ENCODE results near the gene PHTF1. TPM values are rescaled to one million over a fixed set of nuclear protein-coding genes. Genes with fewer than 3 reads are reported as not detected.

PHTF1 gene
- total RNA-seq, 1 donor from 2014 or later = 107 TPM

- Mint-ChIP-seq H3K4me3 (ENCODE audit: unreplicated experiment) (no peak overlapping the region), H3K4me1 (ENCODE audit: low read depth, unreplicated experiment) (no peaks in the 10 kb centered on the region), H3K36me3 (ENCODE audit: unreplicated experiment) (no peaks in the 10 kb centered on the region), H3K9me3 (ENCODE audit: unreplicated experiment) (no peaks in the 10 kb centered on the region), H3K27me3 (ENCODE audit: unreplicated experiment) (no peaks in the 10 kb centered on the region), H3K27ac (ENCODE audit: unreplicated experiment) (no peak overlapping the region)
- DNase-seq = no peak
- no peak for TF ChIP-seq CTCF (IDR thresholded peaks at IDR 0.05; ENCODE audit: partially characterized antibody, unreplicated experiment)
These were observed 106.5 kb downstream of the PHTF1 start for GRCh38 chr1:113652771-113653170.

DNA sequence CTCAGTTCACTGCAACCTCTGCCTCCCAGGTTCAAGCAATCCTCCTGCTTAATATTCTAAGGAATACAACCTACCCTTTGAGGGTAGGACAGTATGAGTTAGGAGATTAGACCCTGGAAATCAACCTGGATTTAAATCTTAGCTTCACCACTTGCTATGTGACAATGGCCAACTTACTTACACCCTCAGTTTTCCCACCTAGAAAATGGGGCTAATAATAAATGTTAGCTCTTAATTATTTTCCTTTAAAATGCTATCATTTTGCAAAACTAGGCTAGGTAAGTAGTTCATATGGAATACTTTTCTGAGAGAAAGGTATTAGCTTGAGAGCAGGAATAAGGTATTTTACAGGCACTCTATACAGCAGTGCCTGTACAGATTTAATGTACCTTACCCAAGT, 110.8 kb downstream of the PHTF1 start:
- no peak overlapping the region for H3K4me3 Mint-ChIP-seq (ENCODE audit: unreplicated experiment)
- H3K9me3 Mint-ChIP-seq (ENCODE audit: unreplicated experiment) = no peaks in the 10 kb centered on the region
- no peak for DNase-seq
- no peaks in the 10 kb centered on the region for H3K27me3 Mint-ChIP-seq (ENCODE audit: unreplicated experiment)
- H3K27ac Mint-ChIP-seq (ENCODE audit: unreplicated experiment) = no peak overlapping the region
- H3K4me1 Mint-ChIP-seq (ENCODE audit: low read depth, unreplicated experiment) = no peaks in the 10 kb centered on the region
- no peaks in the 10 kb centered on the region for H3K36me3 Mint-ChIP-seq (ENCODE audit: unreplicated experiment)
- no peak for TF ChIP-seq CTCF (IDR thresholded peaks at IDR 0.05; ENCODE audit: partially characterized antibody, unreplicated experiment)

- H3K36me3 Mint-ChIP-seq (ENCODE audit: unreplicated experiment) = no peaks in the 10 kb centered on the region
- no peaks in the 10 kb centered on the region for H3K9me3 Mint-ChIP-seq (ENCODE audit: unreplicated experiment)
- DNase-seq = no peak
- TF ChIP-seq CTCF (IDR thresholded peaks at IDR 0.05; ENCODE audit: partially characterized antibody, unreplicated experiment) = no peak
- no peak overlapping the region for H3K27ac Mint-ChIP-seq (ENCODE audit: unreplicated experiment)
- no peaks in the 10 kb centered on the region for H3K4me1 Mint-ChIP-seq (ENCODE audit: low read depth, unreplicated experiment)
- H3K4me3 Mint-ChIP-seq (ENCODE audit: unreplicated experiment) = no peak overlapping the region
- no peaks in the 10 kb centered on the region for H3K27me3 Mint-ChIP-seq (ENCODE audit: unreplicated experiment)
These were observed 112.1 kb downstream of the PHTF1 start for GRCh38 chr1:113647164-113647563.

Other genes with a start within 250 kb of the PHTF1 start
- gene RSBN1, start 53.0 kb upstream of the PHTF1 start, total RNA-seq (ENCODE audit: unreplicated experiment) = 35.2 TPM
- not detected for gene PTPN22, start 112.2 kb upstream of the PHTF1 start, total RNA-seq (ENCODE audit: unreplicated experiment)
- gene BCL2L15, start 128.1 kb upstream of the PHTF1 start, total RNA-seq (ENCODE audit: unreplicated experiment) = 1.8 TPM
- 31.1 TPM for gene AP4B1, start 145.3 kb upstream of the PHTF1 start, total RNA-seq (ENCODE audit: unreplicated experiment)
- 6.1 TPM for gene DCLRE1B, start 145.8 kb upstream of the PHTF1 start, total RNA-seq (ENCODE audit: unreplicated experiment)
- 41.0 TPM for gene HIPK1, start 169.8 kb upstream of the PHTF1 start, total RNA-seq (ENCODE audit: unreplicated experiment)
- 2.9 TPM for gene OLFML3, start 220.0 kb upstream of the PHTF1 start, total RNA-seq (ENCODE audit: unreplicated experiment)

All from glutamatergic neuron (in vitro differentiated cells).